SIG-M5 treated with dmso at 0.1 percent for 504 hours (cell line): ENCODE data around the gene DMXL1.

ENCODE experiments used
- DNase-seq: peaks from one replicate; lab custom pipeline; 2025; ENCODE audit not compliant: unreplicated experiment; lab: John Stamatoyannopoulos, UW

The DMXL1 gene

DNA sequence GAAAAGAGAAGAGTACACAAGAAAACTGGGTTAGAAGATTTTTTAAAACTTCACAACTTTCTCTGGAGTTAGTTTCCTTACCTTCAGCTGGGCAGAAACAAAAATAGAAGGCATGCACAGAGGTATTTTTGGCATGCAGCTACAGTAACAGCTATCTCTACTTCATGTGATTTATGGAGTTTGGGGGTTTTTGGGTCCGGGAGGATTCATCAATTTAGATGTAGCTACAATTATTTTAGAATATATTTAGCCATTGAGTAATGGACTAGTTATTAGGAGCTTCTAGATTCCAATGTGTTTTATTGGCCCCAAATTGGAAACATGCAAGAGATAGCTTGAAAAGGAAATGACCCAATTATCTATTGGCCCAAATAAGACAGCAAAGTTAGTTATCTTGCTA is 193.3 kb downstream of the DMXL1 start:
- DNase-seq: no peak

GRCh38 chr5:119267958-119268386 is 197.1 kb downstream of the DMXL1 start:
- DNase-seq: peak; percentile 99

GRCh38 chr5:119268387-119269060 is 197.6 kb downstream of the DMXL1 start:
- DNase-seq: peak; percentile 94

DNA sequence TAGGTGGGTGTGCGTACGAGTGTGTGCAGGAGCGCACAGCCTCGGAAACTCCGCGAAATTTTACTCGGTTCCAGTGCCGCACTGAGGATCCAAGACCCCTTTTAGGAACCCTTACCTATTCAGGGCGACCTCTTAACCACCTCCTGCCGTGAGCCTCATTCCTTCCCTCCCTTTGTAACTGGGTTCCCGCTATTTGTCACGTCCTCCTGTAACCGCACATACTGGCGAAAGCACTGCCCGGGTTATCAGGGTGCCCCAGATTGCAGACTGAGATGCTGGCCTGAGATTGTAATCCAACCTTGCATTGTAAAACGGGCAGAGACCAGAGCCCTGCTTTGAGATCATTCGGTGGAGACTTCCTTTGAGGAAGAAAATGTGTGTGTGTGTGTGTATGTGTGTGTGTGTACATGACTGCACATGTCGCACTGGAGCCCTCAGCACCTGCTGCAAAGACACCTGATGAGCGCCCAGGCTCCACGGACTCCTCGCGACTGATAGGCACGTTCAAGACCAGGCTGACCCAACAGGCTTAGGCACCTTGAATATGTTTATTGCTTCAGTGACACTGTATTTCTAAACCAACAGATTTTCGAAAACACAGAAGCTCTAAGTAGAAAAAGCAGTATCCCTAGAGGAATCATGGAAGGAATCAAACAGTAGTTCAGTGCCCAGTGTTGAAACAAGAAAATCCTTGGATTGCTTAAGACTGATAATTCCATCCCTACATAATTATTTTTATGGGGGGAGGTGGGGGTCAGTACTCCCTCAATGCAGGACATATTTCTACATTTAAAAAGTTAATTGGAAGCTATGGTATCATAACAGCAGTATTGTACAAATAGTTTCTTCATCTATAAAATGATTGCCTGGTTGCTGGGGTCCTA is 198.4 kb downstream of the DMXL1 start:
- DNase-seq: peak; percentile 54

DNA sequence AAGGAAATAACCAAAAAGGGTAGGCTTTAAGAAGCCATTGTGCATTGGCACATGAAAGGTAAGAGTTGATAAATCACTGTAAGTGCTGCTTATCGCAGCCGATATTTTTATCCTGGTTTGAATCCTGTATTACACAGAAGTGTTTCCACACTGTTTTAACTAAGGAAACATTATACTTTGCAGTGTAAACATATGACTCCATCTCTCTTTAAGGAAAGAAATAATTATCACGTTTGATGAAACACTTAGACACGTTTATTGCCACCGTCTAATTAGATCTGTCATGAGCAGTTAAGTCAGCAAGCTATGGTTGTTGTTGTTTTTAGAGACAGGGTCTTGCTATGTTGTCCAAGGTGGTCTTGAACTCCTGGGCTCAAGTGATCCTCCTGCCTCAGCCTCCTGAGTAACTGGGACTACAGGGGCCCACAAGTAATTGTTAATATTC is 199.3 kb downstream of the DMXL1 start:
- DNase-seq: no peak

DNA sequence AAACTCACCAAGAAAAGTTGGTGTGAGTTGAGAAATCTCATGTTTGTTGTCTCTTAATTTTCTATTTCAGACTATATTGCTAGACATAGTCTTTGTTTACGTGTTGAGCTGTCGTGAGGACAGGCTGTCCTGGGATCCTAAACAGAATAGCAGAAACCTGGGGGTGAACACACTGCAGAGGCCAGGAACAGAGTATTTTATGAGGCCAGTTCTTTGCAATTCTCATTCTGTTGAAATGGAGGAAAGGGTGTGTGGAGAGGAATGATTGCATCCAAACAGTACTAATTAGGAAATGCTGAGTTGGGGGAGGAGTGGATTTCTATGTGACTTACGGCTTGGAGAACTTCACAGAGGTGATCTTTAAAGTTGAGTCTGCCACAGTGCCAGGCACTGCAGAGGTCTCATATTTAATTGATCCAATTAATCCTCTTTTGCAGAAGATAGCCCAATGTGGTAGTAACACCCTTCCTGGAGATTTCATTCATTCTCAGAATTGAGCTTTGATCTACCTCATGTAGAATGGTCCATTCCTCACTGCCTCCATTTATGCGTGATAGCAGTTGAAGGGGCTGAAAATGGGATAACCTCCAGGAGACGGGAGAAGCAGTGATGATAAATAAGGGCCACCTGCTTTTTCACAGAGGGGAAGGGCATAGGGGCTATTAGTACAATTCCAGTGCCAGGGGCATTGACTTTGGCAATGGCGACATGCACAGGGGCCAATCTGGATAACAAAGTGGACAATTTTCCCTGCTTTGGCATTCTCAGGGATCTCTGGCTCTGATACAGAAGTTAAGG is 200.3 kb downstream of the DMXL1 start:
- peak; percentile 92 for DNase-seq

DNA sequence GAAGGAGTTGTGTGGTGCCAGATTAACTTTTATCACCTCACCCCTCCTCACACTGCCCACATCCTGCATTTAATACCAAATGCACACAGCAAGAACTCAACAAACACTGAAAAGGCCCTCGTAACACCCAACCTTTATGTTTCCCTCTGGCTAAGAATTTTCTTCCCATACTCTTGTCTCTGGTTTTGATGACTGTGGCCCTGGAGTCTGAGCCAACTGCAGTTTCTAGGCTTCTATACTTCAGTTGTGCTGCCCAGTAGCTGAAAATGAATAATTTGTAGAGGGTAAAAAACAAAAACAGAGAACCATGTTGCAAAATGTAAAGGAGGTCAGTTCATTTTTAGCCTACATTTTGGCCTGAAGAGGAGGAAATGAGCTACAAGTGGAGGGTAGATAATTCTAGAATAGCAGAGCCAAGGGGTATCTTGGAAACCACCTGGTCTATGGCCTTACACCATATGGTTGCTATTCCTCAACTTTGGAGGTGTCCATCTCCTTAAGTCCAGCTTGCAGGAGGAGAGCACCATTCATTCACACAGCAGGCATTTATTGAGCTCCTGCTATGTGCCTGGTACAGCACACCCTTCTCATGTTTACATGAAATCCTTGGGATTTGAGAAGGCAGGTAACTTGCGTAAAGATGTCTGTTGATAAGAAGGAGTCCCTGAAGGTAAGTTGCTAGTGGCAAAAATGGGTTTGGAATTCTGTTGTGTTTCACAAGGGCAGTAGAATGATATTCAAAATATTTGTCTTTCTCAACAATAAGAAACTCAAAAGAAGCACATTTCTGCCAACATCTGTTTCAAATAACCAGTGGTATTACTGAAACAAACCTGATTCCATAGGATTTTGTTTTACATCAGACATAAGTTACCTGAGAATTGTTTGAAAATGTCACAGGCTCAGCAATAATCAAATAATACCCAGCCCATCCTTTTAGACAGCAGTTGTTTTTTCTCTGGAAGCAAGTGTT is 201.2 kb downstream of the DMXL1 start:
- peak; percentile 23 for DNase-seq

DNA sequence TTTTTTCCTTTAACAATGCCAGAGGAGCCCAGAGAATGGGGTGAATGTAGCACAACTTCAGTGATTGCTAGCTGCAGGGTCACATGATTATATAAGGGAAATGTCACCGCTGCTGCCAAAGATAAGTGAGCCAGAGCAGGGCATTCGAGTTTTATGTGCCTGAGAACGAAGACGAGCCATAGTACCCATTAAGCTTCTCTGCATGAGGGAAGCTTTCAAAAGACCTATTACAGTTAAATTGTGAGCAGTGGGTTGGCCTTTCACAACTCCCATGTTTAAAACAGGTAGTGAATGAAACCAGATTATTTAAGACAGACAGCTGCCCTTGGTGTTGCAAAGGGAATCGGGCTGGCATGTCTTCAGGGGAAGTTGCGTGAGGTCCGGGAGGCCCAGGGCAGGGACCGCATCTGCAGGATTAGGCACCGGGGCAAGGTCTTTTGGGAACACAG is 202.5 kb downstream of the DMXL1 start:
- DNase-seq: peak; percentile 96

DNA sequence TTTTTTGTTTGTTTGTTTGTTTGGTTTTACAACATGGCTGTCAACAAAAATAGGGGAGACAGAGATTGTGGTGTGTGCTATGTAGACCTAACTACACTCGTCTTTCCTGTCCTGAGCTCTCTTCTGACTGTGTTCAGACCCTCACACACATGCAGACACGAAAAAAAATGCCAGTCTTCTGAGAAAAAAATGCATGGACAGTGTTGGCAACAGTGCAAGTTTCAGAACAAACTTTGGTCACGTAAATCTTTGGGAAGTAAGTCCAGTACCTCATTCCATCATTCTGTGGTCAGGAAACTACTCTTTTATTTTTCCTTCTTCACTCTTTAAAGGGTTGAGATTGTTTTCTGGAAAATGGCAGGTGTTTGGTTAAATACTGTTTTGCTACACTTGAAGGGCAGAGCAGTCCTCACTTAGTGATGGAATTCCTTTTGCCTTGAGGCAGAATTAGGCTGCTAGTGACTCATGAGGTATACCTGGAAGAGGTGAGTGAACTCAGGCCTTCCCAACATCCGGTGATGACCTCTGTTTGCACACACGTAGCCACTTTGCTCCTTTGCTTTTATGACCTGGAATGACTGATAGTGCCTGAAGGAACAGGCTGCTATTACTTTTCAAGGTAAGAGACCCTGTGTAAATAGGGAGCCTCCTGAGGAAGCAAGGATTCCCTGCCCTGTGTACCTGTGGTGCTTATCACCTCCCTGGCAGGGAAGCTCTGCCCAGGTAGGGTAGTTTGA is 203.3 kb downstream of the DMXL1 start:
- peak; percentile 39 for DNase-seq

DNA sequence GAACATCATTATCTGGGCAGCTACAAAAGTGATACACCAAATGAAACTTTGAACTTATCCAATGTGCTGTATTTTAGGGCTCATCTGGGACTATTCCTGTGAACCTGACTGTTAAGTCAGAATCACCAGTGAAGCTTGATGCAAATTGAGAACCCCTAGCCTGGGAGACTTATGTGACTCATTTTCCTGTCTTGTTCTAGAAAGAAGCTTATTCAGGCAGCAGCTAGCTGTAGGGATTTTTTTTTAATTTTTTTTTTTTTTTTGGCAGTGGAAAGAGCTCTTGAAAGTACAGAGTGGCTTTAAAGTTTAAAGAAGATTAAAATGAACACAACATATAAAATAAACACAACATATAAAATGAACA is 203.9 kb downstream of the DMXL1 start:
- peak; percentile 60 for DNase-seq

GRCh38 chr5:119275146-119275545 is 204.3 kb downstream of the DMXL1 start:
- DNase-seq: no peak

- peak; percentile 79 for DNase-seq
Observed at GRCh38 chr5:119275601-119276173, 204.8 kb downstream of the DMXL1 start.

DNA sequence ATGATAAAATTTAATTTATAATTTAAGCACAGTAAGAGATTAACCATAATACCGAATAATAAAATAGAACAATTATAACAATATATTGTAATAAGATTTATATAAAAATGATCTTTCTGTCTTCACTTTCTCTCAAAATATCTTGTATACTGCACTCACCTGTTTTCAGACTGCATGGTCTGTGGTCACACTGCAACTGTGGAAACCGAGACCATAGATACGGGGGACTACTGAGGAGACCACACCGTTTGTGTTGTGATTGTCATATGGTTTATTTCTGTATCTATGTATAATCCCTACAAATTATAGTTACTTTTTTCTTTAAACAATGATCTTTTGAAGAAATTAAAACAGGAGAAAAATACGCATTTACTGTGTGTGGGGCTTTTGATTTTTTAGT is 206.1 kb downstream of the DMXL1 start:
- no peak for DNase-seq

DNA sequence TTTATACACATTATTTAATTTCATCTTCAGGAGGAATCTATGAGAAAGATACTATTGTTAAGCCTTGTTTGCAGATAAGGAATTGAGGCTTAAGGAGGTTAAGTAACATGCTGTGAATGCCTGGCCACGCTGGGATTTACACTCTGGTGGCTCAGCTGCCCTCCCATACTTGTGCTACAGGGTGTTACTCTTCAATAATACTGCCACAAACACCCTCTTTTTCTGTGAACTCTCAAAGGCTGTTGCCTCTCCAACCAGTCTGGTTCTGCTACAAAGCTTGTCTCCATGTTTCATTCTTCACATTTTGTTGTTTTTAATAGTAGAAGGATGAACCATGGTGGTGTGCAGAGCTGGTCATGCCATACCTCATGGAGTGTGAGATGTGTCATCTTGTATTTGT is 208.2 kb downstream of the DMXL1 start:
- no peak for DNase-seq

DNA sequence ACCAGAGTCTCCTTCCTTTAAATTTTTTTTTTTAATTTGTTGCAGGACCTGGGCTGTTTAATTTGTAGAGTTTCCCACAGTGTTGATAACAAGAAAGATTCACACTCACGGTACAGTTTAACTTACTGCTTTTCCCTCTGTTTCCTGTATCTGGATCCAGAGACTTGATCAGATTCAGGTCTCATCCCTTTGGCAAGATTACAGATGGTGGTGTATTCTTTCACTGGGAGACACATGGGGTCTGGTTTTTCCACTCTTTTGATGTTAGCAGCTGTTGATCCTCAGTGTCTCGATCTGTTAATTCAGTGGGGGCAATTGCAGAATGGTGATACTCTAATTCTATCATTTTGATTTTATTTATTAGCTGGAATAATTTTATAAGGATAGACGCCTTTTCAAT is 209.5 kb downstream of the DMXL1 start:
- DNase-seq: no peak

DNA sequence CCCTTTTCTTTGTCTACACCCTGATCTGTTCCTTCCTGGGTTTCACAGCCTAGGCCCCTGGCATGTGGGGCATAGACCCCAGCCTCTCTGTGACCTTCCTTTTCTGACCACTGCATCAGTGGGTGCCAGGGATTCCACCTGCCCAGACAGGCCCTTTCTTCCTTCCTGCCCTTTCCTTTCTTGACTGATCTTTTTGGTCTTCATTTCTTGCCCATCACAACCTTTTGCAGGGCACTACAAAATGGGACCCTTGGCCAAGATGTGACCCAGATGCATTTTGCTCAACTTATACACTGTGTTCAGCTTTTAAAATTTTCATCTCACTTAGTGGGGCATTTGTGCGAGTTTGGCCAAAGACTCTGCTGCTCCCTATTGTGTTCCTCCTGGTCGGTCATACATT is 211.7 kb downstream of the DMXL1 start:
- DNase-seq: no peak

DNA sequence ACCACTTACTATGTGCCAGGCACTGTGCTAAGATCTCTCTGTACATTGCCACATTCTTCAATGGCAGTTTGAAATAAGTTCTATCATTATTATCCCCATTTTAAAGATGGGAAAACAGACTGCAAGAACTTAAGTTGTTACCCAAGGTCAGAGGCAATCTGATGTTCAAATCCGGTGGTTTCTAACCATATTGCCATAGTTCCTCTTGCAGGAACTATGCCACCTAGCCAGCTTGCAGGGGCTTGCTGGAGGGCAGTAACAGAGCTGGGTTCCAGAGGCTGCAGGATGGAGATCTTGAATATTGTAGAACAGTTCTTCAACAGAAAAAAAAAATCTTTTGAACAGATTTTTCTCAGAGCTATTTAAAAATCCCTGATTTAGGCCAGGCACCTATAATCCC is 213.1 kb downstream of the DMXL1 start:
- DNase-seq: no peak

- DNase-seq: no peak
Observed at GRCh38 chr5:119285070-119285916, 214.4 kb downstream of the DMXL1 start.
